K562 (cell line): ENCODE results near the gene PCLAF. TPM values are rescaled to one million over a fixed set of nuclear protein-coding genes. Genes with fewer than 3 reads are reported as not detected.

Source experiments
- CCNT2 ChIP-seq: IDR thresholded peaks from 2 replicates; pipeline ENCODE4 v1.6.1; 2011; ENCODE audit warnings: borderline replicate concordance, low read depth, mild to moderate bottlenecking, moderate library complexity, mixed read lengths, low read length; ENCODE audit not compliant: insufficient read length; ENCODE audit errors: extremely low read depth
- FOXM1 ChIP-seq, 2 experiments: fragments of 450-650 bp in 1 of 2; sonication (generic) in 1 of 2; formaldehyde crosslinking in 1 of 2; IDR thresholded peaks; 2 replicates each; pipeline versions ENCODE4 v1.6.1 to v1.9.0; 2017 to 2022; ENCODE audit warnings: low read depth in 2 of 2, mild to moderate bottlenecking in 2 of 2, missing genetic modification reagents in 1 of 2, moderate library complexity in 1 of 2
- MAX ChIP-seq: sonication (generic); formaldehyde crosslinking; IDR thresholded peaks from 2 replicates; pipeline ENCODE4 v1.9.0; 2022; ENCODE audit warnings: mild to moderate bottlenecking, missing genetic modification reagents
- RFX7 ChIP-seq: fragments of 250-450 bp; sonication (Bioruptor Pico); IDR thresholded peaks from 2 replicates; pipeline ENCODE4 v1.5.1; 2021; ENCODE audit warnings: mild to moderate bottlenecking
- THRAP3 ChIP-seq: fragments of 450-650 bp; IDR thresholded peaks from 2 replicates; pipeline ENCODE4 v1.6.1; 2016; ENCODE audit warnings: mild to moderate bottlenecking, inconsistent platforms, borderline replicate concordance
- ZMIZ1 ChIP-seq, 2 experiments: fragments of 150-350 bp in 1 of 2; IDR thresholded peaks; 2 replicates each; pipeline ENCODE4 v1.6.1; 2012 to 2016; ENCODE audit warnings: low read depth in 2 of 2, low read length in 2 of 2, mild to moderate bottlenecking in 1 of 2, moderate library complexity in 1 of 2
- polyA plus RNA-seq, 8 experiments: library from polyadenylated mRNA; depleted of rRNA in 4 of 8; stranded (reverse) in 5 of 8; unstranded in 3 of 8; fragments of >200 nt; fragmentation: Nextera tagmentation in 2 of 8; fragmentation: Illumina TruSeq in 1 of 8; extraction: Ambion mirVana in 2 of 8; extraction: Trizol in 1 of 8; gene quantifications; 2 replicates each; pipeline versions ENCODE4 v1.2.1 to v1.2.3, GENCODE V29; 2011 to 2014; ENCODE audit warnings: inconsistent platforms in 1 of 8, missing spikeins in 1 of 8
- total RNA-seq, 7 experiments: library from RNA; depleted of rRNA in 6 of 7; stranded (reverse); fragments of >200 nt in 6 of 7; fragmentation: Illumina TruSeq in 2 of 7; extraction: Trizol in 2 of 7; gene quantifications; 2 replicates each; pipeline versions ENCODE4 v1.2.1 to v1.2.3, GENCODE V29; 2011 to 2021; ENCODE audit warnings: low replicate concordance in 1 of 7
- TF ChIP-seq, protein P1 (sequence below): fragments of 450-650 bp; IDR thresholded peaks from 2 replicates; pipeline ENCODE4 v1.6.1; 2018; ENCODE audit not compliant: partially characterized antibody
- TF ChIP-seq, protein P2 (sequence below): fragments of 250-450 bp; sonication (Bioruptor Pico); IDR thresholded peaks from 2 replicates; pipeline ENCODE4 v1.9.0; 2021; ENCODE audit warnings: mild to moderate bottlenecking, inconsistent platforms
- TF ChIP-seq, protein P3 (sequence below), 2 experiments: fragments of 450-650 bp; IDR thresholded peaks; 2 replicates each; pipeline ENCODE4 v1.6.1; 2018; ENCODE audit warnings: mild to moderate bottlenecking in 2 of 2, low read depth in 1 of 2; ENCODE audit not compliant: partially characterized antibody in 2 of 2

The PCLAF gene
- total and polyA plus RNA-seq, 9 of the 15 experiments (the other 6 are each of a cell fraction or from before 2014, with no cell fraction given) = 112 to 881 (median 360) TPM

DNA sequence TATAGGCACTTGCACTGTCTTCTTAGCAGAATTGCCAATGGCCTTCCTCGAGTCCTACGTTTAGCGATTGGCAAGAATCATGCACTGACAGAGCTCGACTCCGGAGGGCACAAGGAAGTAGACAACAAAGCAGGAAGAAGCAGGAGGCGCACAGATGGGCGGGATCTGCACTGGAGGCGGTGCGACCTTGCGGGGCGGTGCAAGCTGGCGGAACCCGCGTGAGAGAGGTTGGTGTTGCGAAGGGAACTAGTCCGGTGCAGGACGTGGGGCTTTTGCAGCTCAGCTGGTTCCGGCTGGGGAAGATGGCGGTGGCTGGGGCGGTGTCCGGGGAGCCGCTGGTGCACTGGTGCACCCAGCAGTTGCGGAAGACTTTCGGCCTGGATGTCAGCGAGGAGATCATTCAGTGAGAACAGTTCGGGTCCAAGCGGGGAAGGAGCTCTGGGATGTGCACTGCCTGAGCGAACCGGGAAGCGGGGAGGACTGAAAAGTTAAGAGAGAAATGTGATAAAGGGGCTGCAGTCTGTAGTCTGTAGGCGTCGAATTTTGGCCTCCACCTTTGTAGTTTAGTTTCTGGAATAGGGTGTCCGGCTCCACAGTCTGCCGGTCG lies 6.4 kb upstream of the PCLAF start, which contains the start of gene TRIP4 (continued):
- TF ChIP-seq CCNT2 (peak; percentile 60), ZMIZ1 (IDR thresholded peaks at IDR 0.05; ENCODE audit: low read depth in 2 of 2, low read length in 2 of 2) (peak in 1 of 2 experiments; percentile 81; a peak in 1 of 4 replicates), FOXM1 (IDR thresholded peaks at IDR 0.05; ENCODE audit: low read depth) (peak; percentile 96), FOXM1 (CRISPR knock-in tag; IDR thresholded peaks at IDR 0.05; ENCODE audit: low read depth) (0 out of 2 replicates have a peak, but pooled peaks have one; percentile 69), THRAP3 (peak; percentile 77; the same call in 1 of the 2 replicates), MAX (CRISPR knock-in tag) (peak; percentile 87), RFX7 (CRISPR knock-in tag) (no peak)
- TF ChIP-seq, protein P1, sequence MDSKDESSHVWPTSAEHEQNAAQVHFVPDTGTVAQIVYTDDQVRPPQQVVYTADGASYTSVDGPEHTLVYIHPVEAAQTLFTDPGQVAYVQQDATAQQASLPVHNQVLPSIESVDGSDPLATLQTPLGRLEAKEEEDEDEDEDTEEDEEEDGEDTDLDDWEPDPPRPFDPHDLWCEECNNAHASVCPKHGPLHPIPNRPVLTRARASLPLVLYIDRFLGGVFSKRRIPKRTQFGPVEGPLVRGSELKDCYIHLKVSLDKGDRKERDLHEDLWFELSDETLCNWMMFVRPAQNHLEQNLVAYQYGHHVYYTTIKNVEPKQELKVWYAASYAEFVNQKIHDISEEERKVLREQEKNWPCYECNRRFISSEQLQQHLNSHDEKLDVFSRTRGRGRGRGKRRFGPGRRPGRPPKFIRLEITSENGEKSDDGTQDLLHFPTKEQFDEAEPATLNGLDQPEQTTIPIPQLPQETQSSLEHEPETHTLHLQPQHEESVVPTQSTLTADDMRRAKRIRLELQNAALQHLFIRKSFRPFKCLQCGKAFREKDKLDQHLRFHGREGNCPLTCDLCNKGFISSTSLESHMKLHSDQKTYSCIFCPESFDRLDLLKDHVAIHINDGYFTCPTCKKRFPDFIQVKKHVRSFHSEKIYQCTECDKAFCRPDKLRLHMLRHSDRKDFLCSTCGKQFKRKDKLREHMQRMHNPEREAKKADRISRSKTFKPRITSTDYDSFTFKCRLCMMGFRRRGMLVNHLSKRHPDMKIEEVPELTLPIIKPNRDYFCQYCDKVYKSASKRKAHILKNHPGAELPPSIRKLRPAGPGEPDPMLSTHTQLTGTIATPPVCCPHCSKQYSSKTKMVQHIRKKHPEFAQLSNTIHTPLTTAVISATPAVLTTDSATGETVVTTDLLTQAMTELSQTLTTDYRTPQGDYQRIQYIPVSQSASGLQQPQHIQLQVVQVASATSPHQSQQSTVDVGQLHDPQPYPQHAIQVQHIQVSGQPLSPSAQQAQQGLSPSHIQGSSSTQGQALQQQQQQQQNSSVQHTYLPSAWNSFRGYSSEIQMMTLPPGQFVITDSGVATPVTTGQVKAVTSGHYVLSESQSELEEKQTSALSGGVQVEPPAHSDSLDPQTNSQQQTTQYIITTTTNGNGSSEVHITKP = peak; percentile 63
- TF ChIP-seq, protein P2, sequence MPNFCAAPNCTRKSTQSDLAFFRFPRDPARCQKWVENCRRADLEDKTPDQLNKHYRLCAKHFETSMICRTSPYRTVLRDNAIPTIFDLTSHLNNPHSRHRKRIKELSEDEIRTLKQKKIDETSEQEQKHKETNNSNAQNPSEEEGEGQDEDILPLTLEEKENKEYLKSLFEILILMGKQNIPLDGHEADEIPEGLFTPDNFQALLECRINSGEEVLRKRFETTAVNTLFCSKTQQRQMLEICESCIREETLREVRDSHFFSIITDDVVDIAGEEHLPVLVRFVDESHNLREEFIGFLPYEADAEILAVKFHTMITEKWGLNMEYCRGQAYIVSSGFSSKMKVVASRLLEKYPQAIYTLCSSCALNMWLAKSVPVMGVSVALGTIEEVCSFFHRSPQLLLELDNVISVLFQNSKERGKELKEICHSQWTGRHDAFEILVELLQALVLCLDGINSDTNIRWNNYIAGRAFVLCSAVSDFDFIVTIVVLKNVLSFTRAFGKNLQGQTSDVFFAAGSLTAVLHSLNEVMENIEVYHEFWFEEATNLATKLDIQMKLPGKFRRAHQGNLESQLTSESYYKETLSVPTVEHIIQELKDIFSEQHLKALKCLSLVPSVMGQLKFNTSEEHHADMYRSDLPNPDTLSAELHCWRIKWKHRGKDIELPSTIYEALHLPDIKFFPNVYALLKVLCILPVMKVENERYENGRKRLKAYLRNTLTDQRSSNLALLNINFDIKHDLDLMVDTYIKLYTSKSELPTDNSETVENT (CRISPR knock-in tag) = 0 out of 2 replicates have a peak, but pooled peaks have one; percentile 44
- TF ChIP-seq, protein P3, sequence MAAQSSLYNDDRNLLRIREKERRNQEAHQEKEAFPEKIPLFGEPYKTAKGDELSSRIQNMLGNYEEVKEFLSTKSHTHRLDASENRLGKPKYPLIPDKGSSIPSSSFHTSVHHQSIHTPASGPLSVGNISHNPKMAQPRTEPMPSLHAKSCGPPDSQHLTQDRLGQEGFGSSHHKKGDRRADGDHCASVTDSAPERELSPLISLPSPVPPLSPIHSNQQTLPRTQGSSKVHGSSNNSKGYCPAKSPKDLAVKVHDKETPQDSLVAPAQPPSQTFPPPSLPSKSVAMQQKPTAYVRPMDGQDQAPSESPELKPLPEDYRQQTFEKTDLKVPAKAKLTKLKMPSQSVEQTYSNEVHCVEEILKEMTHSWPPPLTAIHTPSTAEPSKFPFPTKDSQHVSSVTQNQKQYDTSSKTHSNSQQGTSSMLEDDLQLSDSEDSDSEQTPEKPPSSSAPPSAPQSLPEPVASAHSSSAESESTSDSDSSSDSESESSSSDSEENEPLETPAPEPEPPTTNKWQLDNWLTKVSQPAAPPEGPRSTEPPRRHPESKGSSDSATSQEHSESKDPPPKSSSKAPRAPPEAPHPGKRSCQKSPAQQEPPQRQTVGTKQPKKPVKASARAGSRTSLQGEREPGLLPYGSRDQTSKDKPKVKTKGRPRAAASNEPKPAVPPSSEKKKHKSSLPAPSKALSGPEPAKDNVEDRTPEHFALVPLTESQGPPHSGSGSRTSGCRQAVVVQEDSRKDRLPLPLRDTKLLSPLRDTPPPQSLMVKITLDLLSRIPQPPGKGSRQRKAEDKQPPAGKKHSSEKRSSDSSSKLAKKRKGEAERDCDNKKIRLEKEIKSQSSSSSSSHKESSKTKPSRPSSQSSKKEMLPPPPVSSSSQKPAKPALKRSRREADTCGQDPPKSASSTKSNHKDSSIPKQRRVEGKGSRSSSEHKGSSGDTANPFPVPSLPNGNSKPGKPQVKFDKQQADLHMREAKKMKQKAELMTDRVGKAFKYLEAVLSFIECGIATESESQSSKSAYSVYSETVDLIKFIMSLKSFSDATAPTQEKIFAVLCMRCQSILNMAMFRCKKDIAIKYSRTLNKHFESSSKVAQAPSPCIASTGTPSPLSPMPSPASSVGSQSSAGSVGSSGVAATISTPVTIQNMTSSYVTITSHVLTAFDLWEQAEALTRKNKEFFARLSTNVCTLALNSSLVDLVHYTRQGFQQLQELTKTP (IDR thresholded peaks at IDR 0.05; ENCODE audit: low read depth in 1 of 2, partially characterized antibody in 2 of 2) = peak; percentile 74 to 89
